Transverse colon (tissue), 4 donors: ENCODE data around the gene CRYBG2. TPM values are rescaled to one million over a fixed set of nuclear protein-coding genes. Genes with fewer than 3 reads are reported as not detected.

Experiments used
- DNase-seq: peaks from one replicate; pipeline ENCODE4 v3.0.0-alpha.2; 2019
- H3K27ac ChIP-seq, 4 donors: fragments of 200-600 bp; sonication (generic); 2 replicates each; pipeline ENCODE4 v1.5.1; 2016 to 2018; ENCODE audit warnings: inconsistent platforms in 4 of 4
- H3K27me3 ChIP-seq: fragments of 200-600 bp; sonication (generic); 2 replicates; pipeline ENCODE4 v1.5.1; 2017; ENCODE audit warnings: inconsistent platforms
- H3K36me3 ChIP-seq, 4 donors: fragments of 200-600 bp; sonication (generic); 2 replicates each; pipeline ENCODE4 v1.5.1; 2017 to 2019; ENCODE audit warnings: inconsistent platforms in 4 of 4
- H3K4me1 ChIP-seq, 4 donors: fragments of 200-600 bp; sonication (generic); 2 replicates each; pipeline ENCODE4 v1.5.1; 2017 to 2020; ENCODE audit warnings: inconsistent platforms in 4 of 4
- H3K4me3 ChIP-seq, 4 donors: fragments of 200-600 bp; sonication (generic); 1 replicate in 1 of 4; 2 replicates in 3 of 4; pipeline versions ENCODE4 v1.5.1 to v1.6.1; 2017 to 2019; ENCODE audit warnings: inconsistent platforms in 4 of 4
- H3K9me3 ChIP-seq, 2 donors: fragments of 200-600 bp; sonication (generic); 2 replicates each; pipeline ENCODE4 v1.5.1; 2017 to 2019; ENCODE audit warnings: inconsistent platforms in 2 of 2
- EP300 ChIP-seq: sonication (generic); formaldehyde crosslinking; IDR thresholded peaks from one replicate; pipeline ENCODE4 v1.6.1; 2017; ENCODE audit warnings: antibody characterized with exemption, low read depth
- POLR2A ChIP-seq: fragments of 450-650 bp; IDR thresholded peaks from one replicate; pipeline ENCODE4 v1.6.1; 2016; ENCODE audit warnings: antibody characterized with exemption, mild to moderate bottlenecking, moderate library complexity
- POLR2AphosphoS5 ChIP-seq, 3 donors: sonication (generic); formaldehyde crosslinking; IDR thresholded peaks; one replicate each; pipeline ENCODE4 v1.6.1; 2016; ENCODE audit warnings: antibody characterized with exemption in 3 of 3
- WGBS, 2 donors: methylation state at CpG; one replicate each; pipeline ENCODE4 v1.1.5; 2018; ENCODE audit warnings: low coverage in 1 of 2; 5-methylcytosine and 5-hydroxymethylcytosine counted together
- in situ Hi-C, 4 donors: fragments of 200-750 bp; cut with MboI; loops; one replicate each; pipeline versions ENCODE4 v1.15.0 to v1.15.1; 2017; ENCODE audit warnings: low sequenced_read_pairs in 3 of 4, low pct_ligation_motif_present in 1 of 4, low pct_unique_long_range_greater_than_20kb in 1 of 4
- intact Hi-C: fragments of 100-400 bp; cut with DNase I; formaldehyde crosslinking; loops from one replicate; pipeline ENCODE4 v1.15.1; 2023; ENCODE audit warnings: low total_unique reads
- total RNA-seq, 4 donors: library from RNA; depleted of rRNA; stranded (reverse); fragments of >200 nt; gene quantifications; one replicate each; pipeline ENCODE4 v1.1.0, GENCODE V29; 2016
- TF ChIP-seq, protein P1 (sequence below), 5 experiments: fragments of 200-600 bp in 3 of 5; fragments of 450-650 bp in 2 of 5; sonication (generic) in 3 of 5; IDR thresholded peaks; 1 replicate in 2 of 5; 2 replicates in 3 of 5; pipeline ENCODE4 v1.5.1; 2016 to 2017; ENCODE audit warnings: antibody characterized with exemption in 5 of 5, inconsistent platforms in 3 of 5, mild to moderate bottlenecking in 2 of 5, moderate library complexity in 1 of 5

CRYBG2 gene
- total RNA-seq, 4 donors from 2014 or later: 2.8 to 41.9 (median 22.3) TPM

DNA sequence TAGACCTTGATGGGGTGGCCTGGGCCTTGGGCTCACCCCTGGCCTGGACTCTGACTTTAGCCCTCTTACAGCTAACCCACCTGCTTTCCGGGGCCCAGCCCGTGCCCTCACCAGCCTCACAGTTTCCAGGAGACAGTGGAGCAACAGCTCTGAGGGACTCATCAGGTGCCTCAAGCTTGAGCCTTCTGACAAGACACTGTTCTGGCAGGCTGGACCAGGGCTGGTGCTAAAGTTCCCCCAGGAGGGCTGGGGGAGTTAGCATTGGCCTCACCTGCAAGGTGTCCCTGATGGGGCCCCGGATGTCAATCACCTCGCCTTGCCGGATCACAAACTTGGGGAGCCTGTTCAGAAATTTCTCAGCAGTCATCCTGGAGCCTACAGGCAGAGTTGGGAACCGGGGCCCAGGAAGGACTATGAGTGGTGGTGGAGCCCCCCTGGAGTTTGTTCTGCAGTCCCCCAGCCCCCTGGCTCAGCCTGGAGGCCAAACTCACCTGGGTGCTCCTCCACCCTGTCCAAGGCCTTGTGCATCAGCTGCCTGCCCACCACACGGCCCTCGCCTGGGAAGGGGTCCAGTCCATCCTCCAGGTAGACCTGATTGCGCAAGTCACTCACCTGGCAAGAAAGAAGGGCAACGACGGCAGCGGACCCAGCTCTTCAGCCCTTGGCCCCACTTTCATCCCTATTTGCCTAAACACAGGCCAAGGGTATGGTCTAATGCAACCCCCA, 69.9 kb downstream of the CRYBG2 start:
- H3K27ac ChIP-seq: peak overlapping the region; percentile 65 to 98 (median 86)
- intact Hi-C loops (no loop called here), in situ Hi-C loops (no loop called here)
- DNase-seq: no peak
- no peaks in the 10 kb centered on the region for H3K36me3 ChIP-seq
- H3K27me3 ChIP-seq: no peaks in the 10 kb centered on the region
- no peak overlapping the region for H3K4me3 ChIP-seq
- peaks cover 17 to 73% (median 46%) of the 10 kb centered on the region in 4 donors for H3K4me1 ChIP-seq
- no peaks in the 10 kb centered on the region for H3K9me3 ChIP-seq
- TF ChIP-seq POLR2A: no peak
- TF ChIP-seq EP300: no peak
- no peak for TF ChIP-seq POLR2AphosphoS5 (IDR thresholded peaks at IDR 0.05)
- TF ChIP-seq, protein P1, sequence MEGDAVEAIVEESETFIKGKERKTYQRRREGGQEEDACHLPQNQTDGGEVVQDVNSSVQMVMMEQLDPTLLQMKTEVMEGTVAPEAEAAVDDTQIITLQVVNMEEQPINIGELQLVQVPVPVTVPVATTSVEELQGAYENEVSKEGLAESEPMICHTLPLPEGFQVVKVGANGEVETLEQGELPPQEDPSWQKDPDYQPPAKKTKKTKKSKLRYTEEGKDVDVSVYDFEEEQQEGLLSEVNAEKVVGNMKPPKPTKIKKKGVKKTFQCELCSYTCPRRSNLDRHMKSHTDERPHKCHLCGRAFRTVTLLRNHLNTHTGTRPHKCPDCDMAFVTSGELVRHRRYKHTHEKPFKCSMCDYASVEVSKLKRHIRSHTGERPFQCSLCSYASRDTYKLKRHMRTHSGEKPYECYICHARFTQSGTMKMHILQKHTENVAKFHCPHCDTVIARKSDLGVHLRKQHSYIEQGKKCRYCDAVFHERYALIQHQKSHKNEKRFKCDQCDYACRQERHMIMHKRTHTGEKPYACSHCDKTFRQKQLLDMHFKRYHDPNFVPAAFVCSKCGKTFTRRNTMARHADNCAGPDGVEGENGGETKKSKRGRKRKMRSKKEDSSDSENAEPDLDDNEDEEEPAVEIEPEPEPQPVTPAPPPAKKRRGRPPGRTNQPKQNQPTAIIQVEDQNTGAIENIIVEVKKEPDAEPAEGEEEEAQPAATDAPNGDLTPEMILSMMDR (IDR thresholded peaks at IDR 0.05): no peak
- WGBS, 2 donors: 85% methylated on average over 11 of the region's 12 CpGs; no CpG with 5 or more reads in 1 of the 2 donors

DNA sequence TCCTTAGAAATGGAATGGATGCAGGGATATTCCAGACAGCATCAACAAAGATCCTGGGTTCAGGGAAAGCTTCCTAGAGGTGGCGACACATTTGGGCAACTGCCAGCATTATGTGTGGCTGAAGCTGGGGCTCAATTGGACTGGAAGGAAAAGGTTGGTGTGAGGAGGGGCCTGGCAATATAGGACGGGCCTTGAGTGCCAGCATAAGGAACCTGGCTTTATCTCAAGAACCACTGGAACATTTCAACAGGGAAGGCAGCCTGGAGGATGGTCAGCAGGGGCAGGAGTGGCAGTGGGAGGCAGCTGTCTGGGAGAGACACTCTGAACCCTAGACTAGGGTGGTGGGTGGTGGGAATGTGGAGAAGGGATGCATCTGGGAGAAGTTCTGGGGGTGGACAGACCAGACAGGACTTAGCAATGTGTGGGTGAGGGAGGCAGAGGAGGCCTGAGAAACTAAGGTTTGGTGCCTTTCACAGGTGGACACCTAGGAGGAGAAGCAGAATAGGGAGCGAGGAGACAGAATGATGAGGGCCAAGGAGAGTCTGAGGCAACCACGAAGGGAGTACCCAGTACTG, 70.6 kb downstream of the CRYBG2 start:
- Histone ChIP-seq H3K27ac (peak overlapping the region; percentile 65 to 98 (median 86)), H3K4me3 (no peak overlapping the region), H3K27me3 (no peaks in the 10 kb centered on the region), H3K4me1 (peaks cover 22 to 73% (median 48%) of the 10 kb centered on the region in 4 donors), H3K36me3 (no peaks in the 10 kb centered on the region), H3K9me3 (no peaks in the 10 kb centered on the region)
- in situ Hi-C loops (no loop called here), intact Hi-C loops (no loop called here)
- TF ChIP-seq POLR2AphosphoS5 (IDR thresholded peaks at IDR 0.05) (no peak), EP300 (no peak), POLR2A (no peak)
- TF ChIP-seq, protein P1 (IDR thresholded peaks at IDR 0.05): no peak
- DNase-seq: no peak
- 50 to 71% methylated on average over 1 to 4 of the region's 4 CpGs for WGBS, 2 donors

DNA sequence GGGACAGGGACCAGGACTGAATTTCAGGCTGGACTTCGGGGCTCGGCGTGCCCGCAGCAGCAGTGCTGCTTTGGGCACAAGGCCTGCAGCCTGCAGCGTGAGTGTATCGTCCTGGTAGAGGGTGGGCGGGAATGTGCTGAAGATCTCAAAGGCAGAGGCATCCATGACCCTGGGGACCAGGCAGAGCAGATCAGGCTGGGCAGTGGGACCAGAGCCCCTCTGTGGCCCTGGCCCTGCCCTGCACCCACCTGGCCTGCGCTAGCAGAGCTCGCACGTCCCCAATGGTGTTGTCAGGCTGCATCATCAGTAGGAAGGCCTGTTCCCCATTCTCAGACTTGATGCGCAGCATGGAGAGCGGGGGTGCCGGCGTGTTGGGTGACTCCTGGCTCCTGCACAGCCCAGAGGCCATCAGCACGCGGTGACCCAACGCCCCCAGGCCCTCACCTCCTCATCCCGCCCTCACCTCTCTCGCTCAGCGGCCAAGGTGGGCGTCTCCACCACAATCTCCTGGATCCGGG, 71.5 kb downstream of the CRYBG2 start:
- in situ Hi-C loops (no loop called here), intact Hi-C loops (no loop called here)
- no peak for DNase-seq
- 87 to 100% methylated on average over 1 to 21 of the region's 22 CpGs for WGBS, 2 donors
- Histone ChIP-seq H3K36me3 (no peaks in the 10 kb centered on the region), H3K4me3 (no peak overlapping the region), H3K27ac (peak overlapping the region; percentile 13 to 98 (median 94)), H3K27me3 (no peaks in the 10 kb centered on the region), H3K9me3 (no peaks in the 10 kb centered on the region), H3K4me1 (peaks cover 31 to 74% (median 52%) of the 10 kb centered on the region in 4 donors)
- TF ChIP-seq EP300 (no peak), POLR2A (no peak), POLR2AphosphoS5 (IDR thresholded peaks at IDR 0.05) (no peak)
- TF ChIP-seq, protein P1 (IDR thresholded peaks at IDR 0.05): no peak

DNA sequence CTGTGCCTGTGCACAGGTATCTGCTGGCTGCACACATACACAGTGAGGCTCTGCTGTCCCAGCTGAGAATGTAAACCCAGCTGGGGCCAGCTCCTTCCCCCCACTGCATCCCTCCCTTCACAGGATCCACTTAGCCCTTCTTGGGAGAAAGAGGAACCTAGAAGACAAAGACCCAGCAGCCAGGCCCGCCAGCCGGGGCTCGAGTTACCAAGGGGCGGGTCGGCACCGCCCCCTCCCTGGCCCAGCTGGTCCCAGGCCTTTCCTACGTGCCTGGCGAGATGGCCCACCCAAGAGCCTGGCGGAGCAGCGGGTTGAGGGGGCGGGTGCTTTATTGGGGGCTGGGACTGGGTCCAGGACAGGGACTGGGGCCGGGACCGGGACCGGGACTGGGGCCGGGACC, 72.0 kb downstream of the CRYBG2 start:
- TF ChIP-seq, protein P1 (IDR thresholded peaks at IDR 0.05): no peak
- TF ChIP-seq POLR2A (no peak), POLR2AphosphoS5 (IDR thresholded peaks at IDR 0.05) (no peak), EP300 (no peak)
- in situ Hi-C loops: no loop called here
- no peak overlapping the region for H3K4me3 ChIP-seq
- WGBS, 2 donors: 62% methylated on average over 6 to 15 of the region's 15 CpGs
- H3K36me3 ChIP-seq: no peaks in the 10 kb centered on the region
- no peaks in the 10 kb centered on the region for H3K27me3 ChIP-seq
- peak overlapping the region; percentile 13 to 98 (median 94) for H3K27ac ChIP-seq
- peak; percentile 11 for DNase-seq
- peaks cover 36 to 78% (median 56%) of the 10 kb centered on the region in 4 donors for H3K4me1 ChIP-seq
- no peaks in the 10 kb centered on the region for H3K9me3 ChIP-seq
- intact Hi-C loops: no loop called here
